ENCODE data around the gene SPINT2. TPM values are rescaled to one million over a fixed set of nuclear protein-coding genes. Genes with fewer than 3 reads are reported as not detected.
A peak's percentile ranks its signal among the peaks of the same experiment; 100 is the strongest.

SPINT2 gene
- total and polyA plus RNA-seq, 2 of the 13 experiments (the other 11 are each of a cell fraction or from before 2014, with no cell fraction given): 0.31 to 0.77 TPM

- TF ChIP-seq HNF1A (IDR thresholded peaks at IDR 0.05; ENCODE audit: low read depth) (no peak), HNF1A (CRISPR knock-in tag; IDR thresholded peaks at IDR 0.05; ENCODE audit: borderline replicate concordance) (no peak), HNF1B (CRISPR knock-in tag; IDR thresholded peaks at IDR 0.05) (no peak), RAD21 (CRISPR knock-in tag; IDR thresholded peaks at IDR 0.05) (no peak), ARNT (IDR thresholded peaks at IDR 0.05) (no peak)
Observed at GRCh38 chr19:38251564-38252051, 12.8 kb upstream of the SPINT2 start (continued).

GRCh38 chr19:38252385-38252784 is 12.0 kb upstream of the SPINT2 start:
- TF ChIP-seq FOXP1 (IDR thresholded peaks at IDR 0.05): no peak
- TF ChIP-seq FOXP1 (CRISPR knock-in tag; IDR thresholded peaks at IDR 0.05): no peak
- peak; percentile 96 for TF ChIP-seq ZNF768 (CRISPR knock-in tag; IDR thresholded peaks at IDR 0.05)
- TF ChIP-seq ZMYM3 (CRISPR knock-in tag; IDR thresholded peaks at IDR 0.05): peak; percentile 75
- TF ChIP-seq CHD2 (IDR thresholded peaks at IDR 0.05; ENCODE audit: low read depth, low read length): no peak
- no peak for TF ChIP-seq HMG20B (CRISPR knock-in tag; conservative IDR thresholded peaks at IDR 0.05)
- TF ChIP-seq ZNF614 (CRISPR knock-in tag; IDR thresholded peaks at IDR 0.05; ENCODE audit: borderline replicate concordance): no peak
- no peak for TF ChIP-seq ZNF619 (CRISPR knock-in tag; IDR thresholded peaks at IDR 0.05)
- TF ChIP-seq CTCF (CRISPR knock-in tag; IDR thresholded peaks at IDR 0.05): no peak
- TF ChIP-seq TGIF2 (CRISPR knock-in tag; IDR thresholded peaks at IDR 0.05): no peak
- TF ChIP-seq ZNF124 (CRISPR knock-in tag; IDR thresholded peaks at IDR 0.05): no peak
- TF ChIP-seq ZNF468 (CRISPR knock-in tag; IDR thresholded peaks at IDR 0.05): no peak
- TF ChIP-seq ZNF230 (CRISPR knock-in tag; IDR thresholded peaks at IDR 0.05): no peak
- TF ChIP-seq MYNN (CRISPR knock-in tag; IDR thresholded peaks at IDR 0.05; ENCODE audit: low read depth): no peak
- H3K4me1 ChIP-seq (ENCODE audit: insufficient read depth, low read length): peaks cover 38% of the 10 kb centered on the region
- no peak for FAIRE-seq
- BruUV-seq (replicated peaks): no TSS peak
- H4K20me1 ChIP-seq (ENCODE audit: insufficient read depth, low read length): no peaks in the 10 kb centered on the region
- WGBS (ENCODE audit: low lambda C conversion rate): 76% methylated on average over 3 of the region's 5 CpGs
- no peaks in the 10 kb centered on the region for H3K36me3 ChIP-seq (replicated peaks in 1 of 2; ENCODE audit: control insufficient read depth in 1 of 2, insufficient read depth in 2 of 2, low read length in 2 of 2)
- CTCF ChIA-PET (ENCODE audit: low intra/inter-chr PET ratio, low total read pairs): no interaction called here
- POLR2A ChIA-PET: no interaction called here
- H3K27me3 ChIP-seq (ENCODE audit: control insufficient read depth in 1 of 2, insufficient read depth in 2 of 2, low read length in 2 of 2): peaks cover 4 to 20% of the 10 kb centered on the region in 2 experiments; a peak in 3 of 5 replicates
- H3K9ac ChIP-seq (ENCODE audit: insufficient read depth, low read depth, low read length): no peak overlapping the region
- no peak for ATAC-seq
- H3K27ac ChIP-seq (ENCODE audit: extremely low read length, insufficient read depth, low read length): no peak overlapping the region
- intact Hi-C loops (cut with micrococcal nuclease; ENCODE audit: unreplicated experiment): loop anchor here (5.0 kb wide), 1 partner anchor 70 kb away; no protein-coding TSS in a partner anchor
- in situ Hi-C loops (cut with HindIII; ENCODE audit: extremely low pct_ligation_motif_present, low pct_unique_long_range_greater_than_20kb): no loop called here
- H3K4me3 ChIP-seq (replicated peaks in 1 of 3; ENCODE audit: insufficient read depth in 1 of 3, low read depth in 2 of 3, low read length in 3 of 3): no peak overlapping the region
- H3K79me2 ChIP-seq (ENCODE audit: insufficient read depth, low read length): no peaks in the 10 kb centered on the region
- no peaks in the 10 kb centered on the region for H3K9me3 ChIP-seq (ENCODE audit: low read length)
- H2AFZ ChIP-seq (ENCODE audit: low read length): no peak overlapping the region
- H3K4me2 ChIP-seq (ENCODE audit: low read depth, low read length): no peak overlapping the region
- DNase-seq (ENCODE audit: low spot score): no peak
